Measurements from ENCODE around the gene ELOVL5.
A peak's percentile ranks its signal among the peaks of the same experiment; 100 is the strongest.

Gene ELOVL5

DNA sequence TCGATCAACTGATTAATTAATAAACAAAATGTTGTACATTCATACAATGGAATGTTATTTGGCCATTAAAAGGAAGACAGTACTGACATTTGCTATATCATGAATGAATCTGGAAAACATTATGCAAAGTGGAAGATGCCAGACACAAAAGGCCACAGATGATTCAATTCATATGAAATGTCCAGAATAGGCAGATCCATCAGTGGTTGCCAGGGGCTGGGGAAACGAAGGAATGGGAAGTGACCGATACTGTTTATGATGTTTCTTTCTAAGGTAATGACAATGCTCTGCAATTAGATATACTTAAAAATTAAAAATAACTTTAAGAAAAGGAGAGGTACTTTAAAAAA, 37.2 kb downstream of the ELOVL5 start:
- Histone ChIP-seq H3K4me3 (IDR thresholded peaks at IDR 0.05; ENCODE audit: insufficient read depth, low read depth, low read length) (no peak overlapping the region), H3K27ac (peak overlapping the region; percentile 70), H3K4me2 (peak overlapping the region; percentile 70), H3K9ac (no peak overlapping the region), H3K27me3 (ENCODE audit: insufficient read depth, low read depth) (no peaks in the 10 kb centered on the region), H3K4me1 (ENCODE audit: low read depth, poor library complexity, severe bottlenecking) (peaks cover 91% of the 10 kb centered on the region), H2AFZ (ENCODE audit: low read depth) (no peak overlapping the region), H3K79me2 (ENCODE audit: insufficient read depth, low read depth) (peaks cover 86% of the 10 kb centered on the region), H4K20me1 (ENCODE audit: insufficient read depth) (no peaks in the 10 kb centered on the region; the same call in 1 of the 2 replicates), H3K36me3 (ENCODE audit: insufficient read depth) (no peaks in the 10 kb centered on the region)
- TF ChIP-seq, protein P1, sequence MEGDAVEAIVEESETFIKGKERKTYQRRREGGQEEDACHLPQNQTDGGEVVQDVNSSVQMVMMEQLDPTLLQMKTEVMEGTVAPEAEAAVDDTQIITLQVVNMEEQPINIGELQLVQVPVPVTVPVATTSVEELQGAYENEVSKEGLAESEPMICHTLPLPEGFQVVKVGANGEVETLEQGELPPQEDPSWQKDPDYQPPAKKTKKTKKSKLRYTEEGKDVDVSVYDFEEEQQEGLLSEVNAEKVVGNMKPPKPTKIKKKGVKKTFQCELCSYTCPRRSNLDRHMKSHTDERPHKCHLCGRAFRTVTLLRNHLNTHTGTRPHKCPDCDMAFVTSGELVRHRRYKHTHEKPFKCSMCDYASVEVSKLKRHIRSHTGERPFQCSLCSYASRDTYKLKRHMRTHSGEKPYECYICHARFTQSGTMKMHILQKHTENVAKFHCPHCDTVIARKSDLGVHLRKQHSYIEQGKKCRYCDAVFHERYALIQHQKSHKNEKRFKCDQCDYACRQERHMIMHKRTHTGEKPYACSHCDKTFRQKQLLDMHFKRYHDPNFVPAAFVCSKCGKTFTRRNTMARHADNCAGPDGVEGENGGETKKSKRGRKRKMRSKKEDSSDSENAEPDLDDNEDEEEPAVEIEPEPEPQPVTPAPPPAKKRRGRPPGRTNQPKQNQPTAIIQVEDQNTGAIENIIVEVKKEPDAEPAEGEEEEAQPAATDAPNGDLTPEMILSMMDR (conservative IDR thresholded peaks at IDR 0.05; ENCODE audit: low read depth, low read length), result no peak

DNA sequence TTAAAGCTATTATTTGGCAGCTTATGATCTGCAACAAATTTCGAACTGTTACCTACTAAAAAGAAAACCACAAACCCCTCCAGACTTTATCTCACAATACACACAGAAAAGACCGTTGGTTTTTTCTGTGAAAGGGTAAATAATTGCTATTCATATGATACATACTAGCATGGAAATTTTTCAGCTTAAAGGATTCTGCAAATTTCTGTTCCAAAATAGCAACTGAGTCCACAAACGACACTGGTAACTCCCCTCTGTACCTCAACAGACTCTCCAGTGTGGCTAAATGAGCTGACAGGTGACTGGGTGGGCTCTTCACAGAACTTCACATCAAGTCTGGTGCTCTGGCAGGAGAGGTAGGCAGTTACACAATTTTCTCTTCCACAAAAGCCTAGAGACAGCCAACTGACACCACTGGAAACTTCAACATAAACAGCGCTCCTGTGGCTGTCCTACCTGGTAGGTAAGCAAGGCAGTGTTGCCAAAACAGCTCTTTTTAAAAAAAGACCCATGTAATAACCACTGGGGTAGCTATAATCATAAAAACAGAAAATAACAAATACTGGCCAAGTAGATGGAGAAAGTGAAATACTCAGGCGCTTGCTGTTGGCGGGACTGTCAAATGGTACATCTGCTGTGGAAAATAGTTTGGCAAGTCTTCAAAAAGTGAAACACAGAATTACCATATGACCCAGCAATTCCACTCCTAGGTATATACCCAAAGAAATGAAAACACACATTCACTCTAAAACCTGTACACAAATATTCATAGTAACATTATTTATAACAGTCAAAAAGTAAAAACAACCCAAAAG, 37.8 kb downstream of the ELOVL5 start:
- no peak overlapping the region for H2AFZ ChIP-seq (ENCODE audit: low read depth)
- H3K4me1 ChIP-seq (ENCODE audit: low read depth, poor library complexity, severe bottlenecking), result peaks cover 94% of the 10 kb centered on the region
- H4K20me1 ChIP-seq (ENCODE audit: insufficient read depth), result no peaks in the 10 kb centered on the region; the same call in 1 of the 2 replicates
- H3K9ac ChIP-seq, result no peak overlapping the region
- peak overlapping the region; percentile 70 for H3K27ac ChIP-seq
- no peaks in the 10 kb centered on the region for H3K27me3 ChIP-seq (ENCODE audit: insufficient read depth, low read depth)
- H3K36me3 ChIP-seq (ENCODE audit: insufficient read depth), result no peaks in the 10 kb centered on the region
- H3K4me3 ChIP-seq (IDR thresholded peaks at IDR 0.05; ENCODE audit: insufficient read depth, low read depth, low read length), result no peak overlapping the region
- H3K79me2 ChIP-seq (ENCODE audit: insufficient read depth, low read depth), result peaks cover 86% of the 10 kb centered on the region
- TF ChIP-seq, protein P1 (conservative IDR thresholded peaks at IDR 0.05; ENCODE audit: low read depth, low read length), result no peak
- peak overlapping the region; percentile 70 for H3K4me2 ChIP-seq

DNA sequence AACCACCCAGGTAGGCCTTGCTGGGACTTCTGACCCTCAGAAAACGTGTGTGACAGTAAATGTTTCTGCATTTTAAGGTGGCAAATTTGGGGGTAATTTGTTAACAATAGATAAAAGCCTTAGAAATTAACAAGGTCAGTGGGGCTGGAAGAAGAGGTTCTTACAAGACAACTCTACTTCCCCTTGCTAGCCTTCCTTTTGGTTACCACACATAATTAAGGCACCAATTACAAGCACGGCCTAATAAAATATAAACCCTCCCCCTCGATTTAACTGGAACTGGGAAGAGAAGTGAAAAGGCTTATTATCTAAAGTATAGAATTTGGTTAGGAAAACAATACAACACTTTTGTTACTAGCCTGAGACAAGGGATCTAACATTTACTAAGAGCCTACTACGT, 38.8 kb downstream of the ELOVL5 start:
- Histone ChIP-seq H3K9ac (peak overlapping the region; percentile 19; the same call in 1 of the 2 replicates), H4K20me1 (ENCODE audit: insufficient read depth) (no peaks in the 10 kb centered on the region), H3K4me2 (peak overlapping the region; percentile 70), H3K27me3 (ENCODE audit: insufficient read depth, low read depth) (no peaks in the 10 kb centered on the region), H3K27ac (peak overlapping the region; percentile 70), H3K4me1 (ENCODE audit: low read depth, poor library complexity, severe bottlenecking) (peaks cover 87% of the 10 kb centered on the region), H2AFZ (ENCODE audit: low read depth) (no peak overlapping the region), H3K36me3 (ENCODE audit: insufficient read depth) (no peaks in the 10 kb centered on the region), H3K79me2 (ENCODE audit: insufficient read depth, low read depth) (peaks cover 76% of the 10 kb centered on the region), H3K4me3 (IDR thresholded peaks at IDR 0.05; ENCODE audit: insufficient read depth, low read depth, low read length) (no peak overlapping the region)
- TF ChIP-seq, protein P1 (conservative IDR thresholded peaks at IDR 0.05; ENCODE audit: low read depth, low read length), result no peak

DNA sequence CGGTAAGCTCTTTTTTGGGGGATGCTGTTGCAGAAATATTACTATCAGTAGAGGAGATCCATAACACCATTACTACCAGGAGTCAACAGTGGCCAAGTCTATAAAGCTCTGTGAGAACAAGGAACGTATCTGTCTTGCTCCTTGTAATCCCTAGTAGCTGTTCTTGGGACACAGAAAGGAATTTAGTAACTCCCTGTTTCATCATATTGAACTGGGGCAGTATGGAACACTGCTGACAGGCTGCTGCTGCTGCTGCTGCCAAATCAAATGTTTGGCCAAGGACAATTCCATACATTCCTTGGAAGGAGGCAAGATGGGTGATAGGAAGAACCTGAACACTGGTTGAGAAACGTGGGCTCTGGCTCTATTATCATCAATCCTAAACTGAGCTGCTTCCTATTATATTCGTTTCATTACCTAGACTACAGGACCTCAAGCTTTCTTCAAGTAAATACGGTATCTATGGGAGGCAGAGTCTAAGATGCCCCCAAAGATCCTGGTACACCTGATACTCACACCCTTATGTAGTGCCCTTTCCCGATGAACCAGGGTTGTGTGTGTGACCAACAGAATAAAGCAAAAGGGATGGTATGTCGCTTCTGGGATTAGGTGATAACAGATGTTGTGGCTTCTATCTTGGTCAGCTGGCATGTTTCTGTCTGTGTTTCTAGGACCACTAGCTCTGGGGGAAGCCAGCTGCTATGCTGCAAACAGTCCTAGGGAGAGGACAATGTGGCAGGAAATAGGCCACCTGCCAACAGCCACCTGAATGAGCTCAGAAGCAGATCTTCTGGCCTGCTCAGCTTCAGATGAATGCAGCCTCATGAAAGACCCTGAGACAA, 39.5 kb downstream of the ELOVL5 start:
- Histone ChIP-seq H3K4me1 (ENCODE audit: low read depth, poor library complexity, severe bottlenecking) (peaks cover 80% of the 10 kb centered on the region), H3K36me3 (ENCODE audit: insufficient read depth) (no peaks in the 10 kb centered on the region), H3K27ac (peak overlapping the region; percentile 70), H4K20me1 (ENCODE audit: insufficient read depth) (no peaks in the 10 kb centered on the region), H2AFZ (ENCODE audit: low read depth) (no peak overlapping the region), H3K4me3 (IDR thresholded peaks at IDR 0.05; ENCODE audit: insufficient read depth, low read depth, low read length) (no peak overlapping the region), H3K4me2 (peak overlapping the region; percentile 70), H3K79me2 (ENCODE audit: insufficient read depth, low read depth) (peaks cover 70% of the 10 kb centered on the region), H3K9ac (peak overlapping the region; percentile 19; the same call in 1 of the 2 replicates), H3K27me3 (ENCODE audit: insufficient read depth, low read depth) (no peaks in the 10 kb centered on the region)
- TF ChIP-seq, protein P1 (conservative IDR thresholded peaks at IDR 0.05; ENCODE audit: low read depth, low read length), result no peak

All from KMS-11 (cell line).